ENCODE data around the gene ANKDD1A.

ANKDD1A gene

GRCh38 chr15:64896371-64897069 lies 15.2 kb upstream of the ANKDD1A start:
- Histone ChIP-seq H3K9me3 (ENCODE audit: control insufficient read depth, insufficient read depth, low read length) (peaks cover 9% of the 10 kb centered on the region), H3K4me3 (ENCODE audit: low read depth, low read length) (no peak overlapping the region), H3K27ac (ENCODE audit: low read depth, low read length) (no peak overlapping the region), H3K4me1 (ENCODE audit: control insufficient read depth, insufficient read depth, low read length) (peaks cover 22% of the 10 kb centered on the region), H3K27me3 (ENCODE audit: control insufficient read depth, insufficient read depth, low read length) (no peaks in the 10 kb centered on the region), H3K9ac (ENCODE audit: low read depth, low read length) (no peak overlapping the region), H3K36me3 (ENCODE audit: control insufficient read depth, insufficient read depth, low read length) (no peaks in the 10 kb centered on the region)

- Histone ChIP-seq H3K4me3 (ENCODE audit: low read depth, low read length) (no peak overlapping the region), H3K9me3 (ENCODE audit: control insufficient read depth, insufficient read depth, low read length) (peaks cover 12% of the 10 kb centered on the region), H3K27me3 (ENCODE audit: control insufficient read depth, insufficient read depth, low read length) (no peaks in the 10 kb centered on the region), H3K4me1 (ENCODE audit: control insufficient read depth, insufficient read depth, low read length) (peaks cover 22% of the 10 kb centered on the region), H3K9ac (ENCODE audit: low read depth, low read length) (no peak overlapping the region), H3K27ac (ENCODE audit: low read depth, low read length) (no peak overlapping the region), H3K36me3 (ENCODE audit: control insufficient read depth, insufficient read depth, low read length) (no peaks in the 10 kb centered on the region)
Observed at GRCh38 chr15:64897345-64897985, 14.2 kb upstream of the ANKDD1A start.

GRCh38 chr15:64898406-64898805 lies 13.3 kb upstream of the ANKDD1A start:
- Histone ChIP-seq H3K4me3 (ENCODE audit: low read depth, low read length) (no peak overlapping the region), H3K9ac (ENCODE audit: low read depth, low read length) (no peak overlapping the region), H3K27ac (ENCODE audit: low read depth, low read length) (no peak overlapping the region), H3K9me3 (ENCODE audit: control insufficient read depth, insufficient read depth, low read length) (peaks cover 12% of the 10 kb centered on the region), H3K36me3 (ENCODE audit: control insufficient read depth, insufficient read depth, low read length) (no peaks in the 10 kb centered on the region), H3K4me1 (ENCODE audit: control insufficient read depth, insufficient read depth, low read length) (peaks cover 18% of the 10 kb centered on the region), H3K27me3 (ENCODE audit: control insufficient read depth, insufficient read depth, low read length) (no peaks in the 10 kb centered on the region)

GRCh38 chr15:64901141-64901540 lies 10.6 kb upstream of the ANKDD1A start:
- Histone ChIP-seq H3K4me3 (ENCODE audit: low read depth, low read length) (no peak overlapping the region), H3K27me3 (ENCODE audit: control insufficient read depth, insufficient read depth, low read length) (no peaks in the 10 kb centered on the region), H3K27ac (ENCODE audit: low read depth, low read length) (no peak overlapping the region), H3K36me3 (ENCODE audit: control insufficient read depth, insufficient read depth, low read length) (no peaks in the 10 kb centered on the region), H3K9me3 (ENCODE audit: control insufficient read depth, insufficient read depth, low read length) (peaks cover 12% of the 10 kb centered on the region), H3K4me1 (ENCODE audit: control insufficient read depth, insufficient read depth, low read length) (peaks cover 9% of the 10 kb centered on the region; the same call in 1 of the 2 replicates), H3K9ac (ENCODE audit: low read depth, low read length) (no peak overlapping the region)

- Histone ChIP-seq H3K4me1 (ENCODE audit: control insufficient read depth, insufficient read depth, low read length) (peaks cover 9% of the 10 kb centered on the region; the same call in 1 of the 2 replicates), H3K9me3 (ENCODE audit: control insufficient read depth, insufficient read depth, low read length) (peaks cover 12% of the 10 kb centered on the region)
Observed at GRCh38 chr15:64901914-64902313, 9.8 kb upstream of the ANKDD1A start.

GRCh38 chr15:64902863-64903262 lies 8.8 kb upstream of the ANKDD1A start:
- Histone ChIP-seq H3K9me3 (ENCODE audit: control insufficient read depth, insufficient read depth, low read length) (peaks cover 12% of the 10 kb centered on the region), H3K9ac (ENCODE audit: low read depth, low read length) (no peak overlapping the region), H3K27ac (ENCODE audit: low read depth, low read length) (no peak overlapping the region), H3K27me3 (ENCODE audit: control insufficient read depth, insufficient read depth, low read length) (no peaks in the 10 kb centered on the region), H3K36me3 (ENCODE audit: control insufficient read depth, insufficient read depth, low read length) (no peaks in the 10 kb centered on the region), H3K4me3 (ENCODE audit: low read depth, low read length) (no peak overlapping the region), H3K4me1 (ENCODE audit: control insufficient read depth, insufficient read depth, low read length) (peaks cover 9% of the 10 kb centered on the region; the same call in 1 of the 2 replicates)

More at GRCh38 chr15:64901914-64902313, 9.8 kb upstream of the ANKDD1A start:
- H3K4me3 ChIP-seq (ENCODE audit: low read depth, low read length): no peak overlapping the region
- H3K27me3 ChIP-seq (ENCODE audit: control insufficient read depth, insufficient read depth, low read length): no peaks in the 10 kb centered on the region
- no peaks in the 10 kb centered on the region for H3K36me3 ChIP-seq (ENCODE audit: control insufficient read depth, insufficient read depth, low read length)
- H3K9ac ChIP-seq (ENCODE audit: low read depth, low read length): no peak overlapping the region
- H3K27ac ChIP-seq (ENCODE audit: low read depth, low read length): no peak overlapping the region

GRCh38 chr15:64903326-64903950 lies 8.3 kb upstream of the ANKDD1A start:
- no peaks in the 10 kb centered on the region for H3K27me3 ChIP-seq (ENCODE audit: control insufficient read depth, insufficient read depth, low read length)
- H3K4me3 ChIP-seq (ENCODE audit: low read depth, low read length): no peak overlapping the region
- H3K9ac ChIP-seq (ENCODE audit: low read depth, low read length): no peak overlapping the region
- peaks cover 12% of the 10 kb centered on the region for H3K9me3 ChIP-seq (ENCODE audit: control insufficient read depth, insufficient read depth, low read length)
- no peaks in the 10 kb centered on the region for H3K36me3 ChIP-seq (ENCODE audit: control insufficient read depth, insufficient read depth, low read length)
- H3K27ac ChIP-seq (ENCODE audit: low read depth, low read length): no peak overlapping the region
- peaks cover 9% of the 10 kb centered on the region; the same call in 1 of the 2 replicates for H3K4me1 ChIP-seq (ENCODE audit: control insufficient read depth, insufficient read depth, low read length)

GRCh38 chr15:64904189-64904588 lies 7.5 kb upstream of the ANKDD1A start:
- H3K27me3 ChIP-seq (ENCODE audit: control insufficient read depth, insufficient read depth, low read length): no peaks in the 10 kb centered on the region
- peaks cover 5% of the 10 kb centered on the region; the same call in 1 of the 2 replicates for H3K4me1 ChIP-seq (ENCODE audit: control insufficient read depth, insufficient read depth, low read length)
- no peak overlapping the region for H3K9ac ChIP-seq (ENCODE audit: low read depth, low read length)
- no peak overlapping the region for H3K4me3 ChIP-seq (ENCODE audit: low read depth, low read length)
- H3K27ac ChIP-seq (ENCODE audit: low read depth, low read length): no peak overlapping the region
- H3K36me3 ChIP-seq (ENCODE audit: control insufficient read depth, insufficient read depth, low read length): no peaks in the 10 kb centered on the region
- peaks cover 12% of the 10 kb centered on the region for H3K9me3 ChIP-seq (ENCODE audit: control insufficient read depth, insufficient read depth, low read length)

GRCh38 chr15:64905119-64905831 lies 6.4 kb upstream of the ANKDD1A start:
- peaks cover 5% of the 10 kb centered on the region; the same call in 1 of the 2 replicates for H3K4me1 ChIP-seq (ENCODE audit: control insufficient read depth, insufficient read depth, low read length)
- peaks cover 12% of the 10 kb centered on the region for H3K9me3 ChIP-seq (ENCODE audit: control insufficient read depth, insufficient read depth, low read length)
- H3K27me3 ChIP-seq (ENCODE audit: control insufficient read depth, insufficient read depth, low read length): peaks cover 4% of the 10 kb centered on the region; the same call in 1 of the 2 replicates
- H3K27ac ChIP-seq (ENCODE audit: low read depth, low read length): no peak overlapping the region
- H3K36me3 ChIP-seq (ENCODE audit: control insufficient read depth, insufficient read depth, low read length): no peaks in the 10 kb centered on the region
- no peak overlapping the region for H3K9ac ChIP-seq (ENCODE audit: low read depth, low read length)
- H3K4me3 ChIP-seq (ENCODE audit: low read depth, low read length): peak overlapping the region; percentile 55

GRCh38 chr15:64905941-64906340 lies 5.8 kb upstream of the ANKDD1A start:
- Histone ChIP-seq H3K27me3 (ENCODE audit: control insufficient read depth, insufficient read depth, low read length) (peaks cover 9% of the 10 kb centered on the region), H3K27ac (ENCODE audit: low read depth, low read length) (no peak overlapping the region), H3K9ac (ENCODE audit: low read depth, low read length) (no peak overlapping the region), H3K36me3 (ENCODE audit: control insufficient read depth, insufficient read depth, low read length) (no peaks in the 10 kb centered on the region), H3K4me1 (ENCODE audit: control insufficient read depth, insufficient read depth, low read length) (peaks cover 6% of the 10 kb centered on the region), H3K4me3 (ENCODE audit: low read depth, low read length) (no peak overlapping the region), H3K9me3 (ENCODE audit: control insufficient read depth, insufficient read depth, low read length) (peaks cover 8% of the 10 kb centered on the region)

All from HUES48 (cell line).